Left ventricle myocardium inferior (tissue), 1 donor: ENCODE data around the gene RING1. TPM values are rescaled to one million over a fixed set of nuclear protein-coding genes. Genes with fewer than 3 reads are reported as not detected.

Source experiments
- DNase-seq: peaks from one replicate; pipeline ENCODE4 v3.0.0-alpha.2; 2020
- H3K27ac ChIP-seq: fragments of 200-600 bp; replicated peaks from 2 replicates; pipeline ENCODE4 v1.8.0; 2021
- H3K27me3 ChIP-seq: fragments of 200-600 bp; 2 replicates; pipeline ENCODE4 v1.8.0; 2021; ENCODE audit warnings: low read depth
- H3K36me3 ChIP-seq: fragments of 200-600 bp; 2 replicates; pipeline ENCODE4 v1.8.0; 2021
- H3K4me1 ChIP-seq: fragments of 200-600 bp; 2 replicates; pipeline ENCODE4 v1.8.0; 2021
- H3K4me3 ChIP-seq: fragments of 200-600 bp; 2 replicates; pipeline ENCODE4 v1.8.0; 2021; ENCODE audit warnings: mild to moderate bottlenecking, moderate library complexity
- H3K9me3 ChIP-seq: fragments of 200-600 bp; replicated peaks from 2 replicates; pipeline ENCODE4 v1.8.0; 2021
- intact Hi-C: fragments of 100-400 bp; cut with micrococcal nuclease; formaldehyde crosslinking; loops from one replicate; pipeline ENCODE4 v1.11.0; 2022
- total RNA-seq: library from RNA; stranded (reverse); fragmentation: NEBNext Ultra II Directional; extraction: Animal tissue kit (Norgen Biotek cat#: 25700); gene quantifications from one replicate; pipeline ENCODE4 v1.2.1, GENCODE V29; 2021
- TF ChIP-seq, protein P1 (sequence below): fragments of 200-600 bp; IDR thresholded peaks from 2 replicates; pipeline ENCODE4 v1.8.0; 2021; ENCODE audit warnings: antibody characterized with exemption, mild to moderate bottlenecking, borderline replicate concordance
- donor health status: DM: no; HTN: yes; CAD: no; lungs with severe emphysema.

RING1 gene
- total RNA-seq, 1 donor from 2014 or later = 28.4 TPM

DNA sequence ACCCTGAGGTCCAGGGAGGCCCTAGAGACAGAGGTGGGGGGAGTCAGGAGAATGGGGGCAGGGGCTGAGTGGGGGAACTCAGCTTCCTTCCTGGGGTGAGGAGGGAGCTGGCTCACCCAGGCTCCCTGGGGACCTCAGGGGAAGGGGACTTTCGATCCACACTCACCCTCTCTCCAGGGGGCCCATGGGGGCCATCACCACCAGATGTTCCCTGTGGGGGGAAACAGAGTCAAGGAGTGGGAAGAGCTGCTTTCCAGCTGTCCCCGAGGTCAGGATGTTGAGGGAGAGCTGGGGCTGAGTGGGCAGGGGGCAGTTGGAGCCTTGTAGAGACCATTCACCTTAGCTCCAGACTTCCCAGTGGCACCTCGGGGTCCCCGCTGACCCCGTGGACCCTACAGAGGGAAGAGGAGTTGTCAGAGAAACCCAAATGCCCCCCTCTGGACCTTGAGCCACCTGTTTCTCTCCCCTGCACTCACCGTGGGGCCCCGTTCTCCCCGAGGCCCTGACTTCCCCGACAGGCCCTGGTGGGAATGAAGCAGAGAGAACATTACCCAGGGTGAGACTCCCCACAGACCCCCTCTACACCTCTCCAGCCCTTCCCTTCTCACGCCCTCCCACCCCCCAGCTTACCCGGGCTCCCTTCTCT is 34.6 kb upstream of the RING1 start:
- Histone ChIP-seq H3K36me3 (no peaks in the 10 kb centered on the region), H3K9me3 (no peaks in the 10 kb centered on the region), H3K27ac (no peak overlapping the region), H3K4me1 (no peaks in the 10 kb centered on the region), H3K27me3 (no peaks in the 10 kb centered on the region), H3K4me3 (no peak overlapping the region)
- intact Hi-C loops = no loop called here
- TF ChIP-seq, protein P1, sequence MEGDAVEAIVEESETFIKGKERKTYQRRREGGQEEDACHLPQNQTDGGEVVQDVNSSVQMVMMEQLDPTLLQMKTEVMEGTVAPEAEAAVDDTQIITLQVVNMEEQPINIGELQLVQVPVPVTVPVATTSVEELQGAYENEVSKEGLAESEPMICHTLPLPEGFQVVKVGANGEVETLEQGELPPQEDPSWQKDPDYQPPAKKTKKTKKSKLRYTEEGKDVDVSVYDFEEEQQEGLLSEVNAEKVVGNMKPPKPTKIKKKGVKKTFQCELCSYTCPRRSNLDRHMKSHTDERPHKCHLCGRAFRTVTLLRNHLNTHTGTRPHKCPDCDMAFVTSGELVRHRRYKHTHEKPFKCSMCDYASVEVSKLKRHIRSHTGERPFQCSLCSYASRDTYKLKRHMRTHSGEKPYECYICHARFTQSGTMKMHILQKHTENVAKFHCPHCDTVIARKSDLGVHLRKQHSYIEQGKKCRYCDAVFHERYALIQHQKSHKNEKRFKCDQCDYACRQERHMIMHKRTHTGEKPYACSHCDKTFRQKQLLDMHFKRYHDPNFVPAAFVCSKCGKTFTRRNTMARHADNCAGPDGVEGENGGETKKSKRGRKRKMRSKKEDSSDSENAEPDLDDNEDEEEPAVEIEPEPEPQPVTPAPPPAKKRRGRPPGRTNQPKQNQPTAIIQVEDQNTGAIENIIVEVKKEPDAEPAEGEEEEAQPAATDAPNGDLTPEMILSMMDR = no peak
- DNase-seq = no peak

- Histone ChIP-seq H3K9me3 (no peaks in the 10 kb centered on the region), H3K4me3 (no peak overlapping the region), H3K4me1 (no peaks in the 10 kb centered on the region), H3K27me3 (no peaks in the 10 kb centered on the region), H3K36me3 (no peaks in the 10 kb centered on the region), H3K27ac (no peak overlapping the region)
- TF ChIP-seq, protein P1 = no peak
- DNase-seq = no peak
- intact Hi-C loops = no loop called here
Observed at GRCh38 chr6:33174784-33175183, 33.5 kb upstream of the RING1 start.

DNA sequence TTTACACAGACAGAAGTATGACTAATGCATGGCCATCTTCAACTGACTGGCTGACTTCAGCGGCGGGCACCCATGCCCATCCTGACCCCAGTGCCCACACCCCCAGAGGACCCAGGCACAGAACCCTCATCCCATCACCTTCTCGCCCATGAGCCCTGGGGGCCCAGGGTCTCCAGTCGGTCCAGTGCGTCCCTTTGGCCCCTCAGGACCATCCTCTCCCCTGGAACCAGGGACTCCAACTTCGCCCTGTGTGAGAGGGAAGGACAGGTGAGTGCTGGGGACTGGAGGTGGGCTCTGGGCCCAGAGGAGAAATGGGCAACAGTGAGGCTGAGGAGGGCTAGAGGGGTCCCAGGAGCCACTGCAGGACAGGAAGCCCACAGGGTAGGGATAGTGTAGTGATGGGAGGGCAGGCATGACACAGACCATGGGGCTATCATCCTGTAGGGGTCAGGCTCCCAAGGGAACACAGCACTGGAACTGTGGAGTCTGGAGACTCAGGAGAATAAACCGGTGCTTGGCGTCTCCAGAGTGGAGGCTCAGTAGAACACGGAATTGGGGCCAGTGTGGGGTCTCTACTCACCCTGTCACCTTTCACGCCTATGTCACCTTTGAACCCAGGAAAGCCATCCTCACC is 32.7 kb upstream of the RING1 start:
- Histone ChIP-seq H3K27ac (no peak overlapping the region), H3K27me3 (no peaks in the 10 kb centered on the region), H3K36me3 (no peaks in the 10 kb centered on the region), H3K4me1 (no peaks in the 10 kb centered on the region), H3K9me3 (no peaks in the 10 kb centered on the region), H3K4me3 (no peak overlapping the region)
- intact Hi-C loops = no loop called here
- no peak for DNase-seq
- TF ChIP-seq, protein P1 = no peak

DNA sequence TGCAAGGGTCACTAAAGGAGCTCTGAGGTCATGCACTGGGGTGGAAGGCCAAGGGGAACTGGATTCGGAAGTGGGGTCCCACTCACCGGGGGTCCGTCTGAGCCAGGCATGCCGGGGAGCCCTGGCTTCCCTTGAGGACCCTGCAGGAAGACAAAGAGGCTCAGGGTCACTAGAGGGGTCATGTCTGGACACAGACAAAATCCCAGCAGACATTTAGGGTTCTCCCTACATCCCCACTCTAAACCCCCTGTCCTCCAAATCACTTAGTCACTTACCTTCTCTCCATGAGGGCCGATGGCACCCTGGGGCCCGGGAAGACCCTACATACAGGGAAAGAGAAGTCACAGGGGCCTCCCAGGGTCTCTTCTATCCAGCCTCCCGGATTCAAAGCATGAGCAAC is 31.4 kb upstream of the RING1 start:
- DNase-seq = no peak
- Histone ChIP-seq H3K27me3 (no peaks in the 10 kb centered on the region), H3K27ac (no peak overlapping the region), H3K4me1 (no peaks in the 10 kb centered on the region), H3K4me3 (no peak overlapping the region), H3K9me3 (no peaks in the 10 kb centered on the region), H3K36me3 (no peaks in the 10 kb centered on the region)
- intact Hi-C loops = no loop called here
- TF ChIP-seq, protein P1 = no peak

GRCh38 chr6:33177552-33178446 is 30.5 kb upstream of the RING1 start:
- TF ChIP-seq, protein P1 = no peak
- no peak overlapping the region for H3K27ac ChIP-seq
- intact Hi-C loops = no loop called here
- no peaks in the 10 kb centered on the region for H3K4me1 ChIP-seq
- H3K36me3 ChIP-seq = no peaks in the 10 kb centered on the region
- H3K4me3 ChIP-seq = no peak overlapping the region
- no peaks in the 10 kb centered on the region for H3K27me3 ChIP-seq
- no peak for DNase-seq
- H3K9me3 ChIP-seq = no peaks in the 10 kb centered on the region
